Keratinocyte (primary cell): ENCODE data around the gene ITPK1.

ENCODE experiments used
- CTCF ChIP-seq, 3 experiments: IDR thresholded peaks in 1 of 3; conservative IDR thresholded peaks in 1 of 3; optimal IDR thresholded peaks in 1 of 3; 2 replicates in 2 of 3; 3 replicates in 1 of 3; pipeline versions ENCODE3 to v1.5.1; 2011; ENCODE audit warnings: low read length in 3 of 3, mild to moderate bottlenecking in 3 of 3, moderate library complexity in 2 of 3, control low read depth in 1 of 3, inconsistent platforms in 1 of 3; ENCODE audit not compliant: insufficient read depth in 2 of 3; ENCODE audit errors: extremely low read depth in 1 of 3
- EZH2 ChIP-seq: IDR thresholded peaks from one replicate; pipeline ENCODE4 v1.6.1; 2012; ENCODE audit warnings: inconsistent platforms, mild to moderate bottlenecking, low read length, moderate library complexity

GRCh38 chr14:93023802-93024434, 91.8 kb downstream of the ITPK1 start:
- TF ChIP-seq CTCF (optimal IDR thresholded peaks at IDR 0.05 in 1 of 3, IDR thresholded peaks at IDR 0.05 in 1 of 3, conservative IDR thresholded peaks at IDR 0.05 in 1 of 3; ENCODE audit: extremely low read depth in 1 of 3, insufficient read depth in 2 of 3, low read length in 3 of 3) (no peak), EZH2 (no peak)
